GM10266 (cell line): ENCODE data around the gene FOSL2.

Source experiments
- DNase-seq: peaks from one replicate; pipeline ENCODE4 v3.0.0; 2012; ENCODE audit errors: extremely low spot score
- CTCF ChIP-seq: IDR thresholded peaks from 2 replicates; pipeline ENCODE4 v1.5.1; 2012; ENCODE audit warnings: mild to moderate bottlenecking, low read depth; ENCODE audit not compliant: control insufficient read depth, insufficient read depth; ENCODE audit errors: missing control alignments

Gene FOSL2

DNA sequence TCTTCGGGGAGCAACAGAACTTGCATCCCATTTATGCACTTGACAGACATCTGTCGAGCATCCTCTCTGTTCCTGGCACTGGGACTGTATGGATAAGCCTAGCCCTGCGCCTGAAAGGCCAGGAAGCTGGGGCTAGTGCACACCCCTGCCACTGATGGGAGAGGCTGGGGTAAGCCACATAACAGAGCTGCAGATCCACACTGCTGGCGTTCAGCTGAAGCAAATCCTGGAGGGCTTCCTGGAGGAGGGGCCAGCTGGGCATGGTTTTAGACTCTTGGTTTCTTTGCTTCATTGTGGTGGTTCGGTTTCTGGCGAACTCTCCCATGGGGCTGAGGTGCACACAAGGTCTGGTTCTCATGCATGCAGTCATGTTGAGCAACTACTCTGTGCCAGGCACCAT, 45.5 kb upstream of the FOSL2 start:
- DNase-seq = no peak
- TF ChIP-seq CTCF = no peak

DNA sequence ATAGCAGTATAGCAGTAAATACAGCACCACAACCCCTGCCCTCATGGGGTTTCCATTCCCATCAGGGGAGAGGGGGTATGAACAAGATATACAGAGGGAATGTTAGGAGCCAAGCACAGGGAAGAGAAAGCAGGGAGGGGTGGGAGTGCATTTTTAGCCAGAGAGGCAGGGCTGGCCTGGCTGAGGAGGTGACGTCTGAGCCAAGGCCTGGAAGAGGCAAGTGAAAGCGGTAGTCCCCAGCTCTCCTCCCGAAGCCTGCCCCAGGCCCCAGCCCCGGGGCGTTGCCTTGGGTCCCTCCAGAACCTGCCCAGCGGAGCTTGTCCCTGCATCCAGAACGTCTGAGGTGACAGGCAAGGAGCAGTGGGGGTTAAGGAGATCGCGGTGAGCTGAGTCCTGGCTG, 45.1 kb upstream of the FOSL2 start:
- no peak for TF ChIP-seq CTCF
- no peak for DNase-seq

GRCh38 chr2:28348149-28348567, 44.5 kb upstream of the FOSL2 start:
- DNase-seq = no peak
- no peak for TF ChIP-seq CTCF

- TF ChIP-seq CTCF = no peak
- no peak for DNase-seq
Measured at GRCh38 chr2:28348921-28349320, 43.7 kb upstream of the FOSL2 start.

DNA sequence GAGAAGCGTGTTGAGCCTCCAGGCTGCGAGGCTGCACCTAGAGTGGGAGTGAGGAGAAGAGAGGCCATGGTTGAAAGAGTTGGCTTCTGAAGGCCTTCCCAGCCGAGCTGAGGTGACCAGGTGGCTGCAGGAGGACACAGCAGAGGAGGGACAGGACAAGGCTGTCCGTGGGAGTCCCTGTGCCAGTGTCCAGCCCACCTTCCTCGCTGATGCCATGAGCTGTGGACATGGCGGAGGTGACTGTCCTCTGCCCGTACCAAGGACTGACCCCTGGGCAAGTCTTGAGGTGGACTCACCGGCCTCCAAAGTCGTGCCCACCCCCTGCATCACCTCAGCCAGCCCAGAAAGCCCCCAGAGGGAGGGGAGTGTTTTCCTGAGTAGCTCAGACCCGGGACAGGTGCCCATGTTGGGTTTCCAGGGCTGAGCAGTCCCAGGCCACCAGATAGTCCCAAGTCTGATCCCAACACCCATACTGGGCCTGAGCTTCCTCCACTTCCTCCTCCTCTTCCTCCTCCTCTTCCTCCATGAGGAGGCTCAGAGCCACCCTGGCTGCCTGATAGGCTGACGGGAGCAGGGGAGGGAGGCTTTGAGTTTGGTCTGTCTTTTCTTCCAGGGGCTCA, 43.0 kb upstream of the FOSL2 start:
- DNase-seq = no peak
- no peak for TF ChIP-seq CTCF

- no peak for TF ChIP-seq CTCF
- DNase-seq = no peak
Measured at GRCh38 chr2:28350196-28350595, 42.5 kb upstream of the FOSL2 start.

GRCh38 chr2:28350791-28351285, 41.8 kb upstream of the FOSL2 start:
- DNase-seq = no peak
- no peak for TF ChIP-seq CTCF
